SK-N-SH treated with all-trans-retinoic acid at 6 μM for 48 hours (cell line): ENCODE measurements around the gene TYK2.

Source experiments
- ARNTL ChIP-seq: fragments of 450-650 bp; formaldehyde crosslinking; IDR thresholded peaks from 2 replicates; pipeline ENCODE4 v1.5.0; 2020; ENCODE audit warnings: low read depth, mild to moderate bottlenecking, moderate library complexity, borderline replicate concordance
- GLIS3 ChIP-seq: fragments of 250-450 bp; sonication (Bioruptor Pico); IDR thresholded peaks from 2 replicates; pipeline ENCODE4 v1.5.0; 2020; ENCODE audit warnings: mild to moderate bottlenecking, moderate library complexity
- RARB ChIP-seq: fragments of 250-450 bp; sonication (Bioruptor Pico); IDR thresholded peaks from 2 replicates; pipeline ENCODE4 v1.8.0; 2021; ENCODE audit warnings: mild to moderate bottlenecking, moderate library complexity
- TCF4 ChIP-seq: fragments of 250-450 bp; sonication (Bioruptor Pico); IDR thresholded peaks from 2 replicates; pipeline ENCODE4 v1.8.0; 2021; ENCODE audit warnings: mild to moderate bottlenecking, moderate library complexity, borderline replicate concordance
- ZC3H10 ChIP-seq: fragments of 250-450 bp; sonication (Bioruptor Pico); IDR thresholded peaks from 2 replicates; pipeline ENCODE4 v1.5.1; 2021; ENCODE audit warnings: mild to moderate bottlenecking, moderate library complexity
- ZFP3 ChIP-seq: fragments of 250-450 bp; sonication (Bioruptor Pico); IDR thresholded peaks from 2 replicates; pipeline ENCODE4 v1.5.0; 2020; ENCODE audit warnings: mild to moderate bottlenecking, moderate library complexity
- ZFP30 ChIP-seq: fragments of 450-650 bp; formaldehyde crosslinking; IDR thresholded peaks from 2 replicates; pipeline ENCODE4 v1.5.0; 2022; ENCODE audit warnings: mild to moderate bottlenecking, moderate library complexity
- ZNF565 ChIP-seq: fragments of 450-650 bp; formaldehyde crosslinking; conservative IDR thresholded peaks from 2 replicates; pipeline ENCODE4 v1.5.0; 2020; ENCODE audit warnings: low read depth, mild to moderate bottlenecking, moderate library complexity
- ZNF8 ChIP-seq: fragments of 450-650 bp; formaldehyde crosslinking; IDR thresholded peaks from 2 replicates; pipeline ENCODE4 v1.5.0; 2020; ENCODE audit warnings: mild to moderate bottlenecking, moderate library complexity
- TF ChIP-seq, protein P1 (sequence below): fragments of 250-450 bp; sonication (Bioruptor Pico); IDR thresholded peaks from 2 replicates; pipeline ENCODE4 v1.8.0; 2020; ENCODE audit warnings: mild to moderate bottlenecking, moderate library complexity, borderline replicate concordance
- TF ChIP-seq, protein P2 (sequence below): fragments of 250-450 bp; sonication (Bioruptor Pico); IDR thresholded peaks from 2 replicates; pipeline ENCODE4 v1.5.1; 2020; ENCODE audit warnings: low read depth, mild to moderate bottlenecking, moderate library complexity

DNA sequence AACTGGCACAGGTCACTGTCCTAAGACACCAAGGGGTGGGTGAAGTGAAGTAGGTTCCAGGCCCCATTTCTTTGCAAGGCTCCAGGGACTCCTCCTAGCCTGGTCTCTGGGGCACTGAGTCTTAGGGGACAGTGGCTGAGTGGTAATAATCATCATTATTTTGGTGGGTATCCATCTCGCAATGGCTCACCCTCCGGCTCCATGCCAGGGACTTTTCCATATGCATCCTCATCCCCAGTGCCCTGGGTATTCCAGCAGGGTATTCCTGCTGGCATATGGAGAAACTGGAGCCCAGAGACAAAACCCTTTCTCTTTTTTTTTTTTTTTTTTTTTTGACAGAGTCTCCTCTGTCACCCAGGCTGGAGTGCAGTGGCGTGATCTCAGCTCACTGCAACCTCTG lies 42.5 kb upstream of the TYK2 start:
- TF ChIP-seq RARB (CRISPR knock-in tag) (no peak), ZNF565 (CRISPR knock-in tag) (no peak), TCF4 (CRISPR knock-in tag) (no peak), ZC3H10 (CRISPR knock-in tag) (no peak), GLIS3 (CRISPR knock-in tag) (no peak), ZFP30 (CRISPR knock-in tag) (no peak), ZNF8 (no peak), ARNTL (CRISPR knock-in tag) (no peak), ZFP3 (CRISPR knock-in tag) (no peak)
- TF ChIP-seq, protein P1, sequence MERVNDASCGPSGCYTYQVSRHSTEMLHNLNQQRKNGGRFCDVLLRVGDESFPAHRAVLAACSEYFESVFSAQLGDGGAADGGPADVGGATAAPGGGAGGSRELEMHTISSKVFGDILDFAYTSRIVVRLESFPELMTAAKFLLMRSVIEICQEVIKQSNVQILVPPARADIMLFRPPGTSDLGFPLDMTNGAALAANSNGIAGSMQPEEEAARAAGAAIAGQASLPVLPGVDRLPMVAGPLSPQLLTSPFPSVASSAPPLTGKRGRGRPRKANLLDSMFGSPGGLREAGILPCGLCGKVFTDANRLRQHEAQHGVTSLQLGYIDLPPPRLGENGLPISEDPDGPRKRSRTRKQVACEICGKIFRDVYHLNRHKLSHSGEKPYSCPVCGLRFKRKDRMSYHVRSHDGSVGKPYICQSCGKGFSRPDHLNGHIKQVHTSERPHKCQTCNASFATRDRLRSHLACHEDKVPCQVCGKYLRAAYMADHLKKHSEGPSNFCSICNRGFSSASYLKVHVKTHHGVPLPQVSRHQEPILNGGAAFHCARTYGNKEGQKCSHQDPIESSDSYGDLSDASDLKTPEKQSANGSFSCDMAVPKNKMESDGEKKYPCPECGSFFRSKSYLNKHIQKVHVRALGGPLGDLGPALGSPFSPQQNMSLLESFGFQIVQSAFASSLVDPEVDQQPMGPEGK, result no peak
- TF ChIP-seq, protein P2, sequence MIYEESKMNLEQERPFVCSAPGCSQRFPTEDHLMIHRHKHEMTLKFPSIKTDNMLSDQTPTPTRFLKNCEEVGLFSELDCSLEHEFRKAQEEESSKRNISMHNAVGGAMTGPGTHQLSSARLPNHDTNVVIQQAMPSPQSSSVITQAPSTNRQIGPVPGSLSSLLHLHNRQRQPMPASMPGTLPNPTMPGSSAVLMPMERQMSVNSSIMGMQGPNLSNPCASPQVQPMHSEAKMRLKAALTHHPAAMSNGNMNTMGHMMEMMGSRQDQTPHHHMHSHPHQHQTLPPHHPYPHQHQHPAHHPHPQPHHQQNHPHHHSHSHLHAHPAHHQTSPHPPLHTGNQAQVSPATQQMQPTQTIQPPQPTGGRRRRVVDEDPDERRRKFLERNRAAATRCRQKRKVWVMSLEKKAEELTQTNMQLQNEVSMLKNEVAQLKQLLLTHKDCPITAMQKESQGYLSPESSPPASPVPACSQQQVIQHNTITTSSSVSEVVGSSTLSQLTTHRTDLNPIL, result no peak
